Activated T-helper 1 cell treated with anti-CD3 and anti-CD28 coated beads, Interleukin-12 subunit alpha, Interleukin-12 subunit beta, Interleukin-2, Interleukin-4 antibody, amounts not matched to agents 30 ng/mL and 10 ng/mL and 1 ng/mL, durations not matched to agents 14 hours and 24 hours and 36 hours (primary cell): ENCODE measurements around the gene ZNF761. TPM values are rescaled to one million over a fixed set of nuclear protein-coding genes. Genes with fewer than 3 reads are reported as not detected.
"Not testable (repeated sequence)": the region's sequence is repeated elsewhere in the genome, so short reads cannot be mapped to it uniquely, and the experiment has no call there.

Source experiments
- DNase-seq: peaks from one replicate; pipeline ENCODE4 v3.0.0; 2021; ENCODE audit warnings: low spot score
- H3K27ac Mint-ChIP-seq: one replicate; pipeline ENCODE4 v1.8.0; 2021; ENCODE audit warnings: mild to moderate bottlenecking, mixed read lengths
- H3K27me3 Mint-ChIP-seq: one replicate; pipeline ENCODE4 v1.8.0; 2022; ENCODE audit warnings: mild to moderate bottlenecking, moderate library complexity, mixed read lengths; ENCODE audit not compliant: insufficient read depth
- H3K36me3 Mint-ChIP-seq: one replicate; pipeline ENCODE4 v1.8.0; 2021; ENCODE audit warnings: low read depth, mixed read lengths
- H3K4me1 Mint-ChIP-seq: one replicate; pipeline ENCODE4 v1.8.0; 2021; ENCODE audit warnings: low read depth, mixed read lengths
- H3K4me3 Mint-ChIP-seq: one replicate; pipeline ENCODE4 v1.8.0; 2021; ENCODE audit warnings: mild to moderate bottlenecking, moderate library complexity, mixed read lengths
- H3K9me3 Mint-ChIP-seq: one replicate; pipeline ENCODE4 v1.8.0; 2021; ENCODE audit warnings: mixed read lengths
- intact Hi-C: fragments of 100-400 bp; cut with micrococcal nuclease; formaldehyde crosslinking; loops from one replicate; pipeline ENCODE4 v1.15.1; 2024
- total RNA-seq: library from RNA; stranded (reverse); gene quantifications from 2 replicates; pipeline ENCODE4 v1.2.3, GENCODE V29; 2022

Gene ZNF761
- total RNA-seq, 1 donor from 2014 or later, result 9.9 TPM

DNA sequence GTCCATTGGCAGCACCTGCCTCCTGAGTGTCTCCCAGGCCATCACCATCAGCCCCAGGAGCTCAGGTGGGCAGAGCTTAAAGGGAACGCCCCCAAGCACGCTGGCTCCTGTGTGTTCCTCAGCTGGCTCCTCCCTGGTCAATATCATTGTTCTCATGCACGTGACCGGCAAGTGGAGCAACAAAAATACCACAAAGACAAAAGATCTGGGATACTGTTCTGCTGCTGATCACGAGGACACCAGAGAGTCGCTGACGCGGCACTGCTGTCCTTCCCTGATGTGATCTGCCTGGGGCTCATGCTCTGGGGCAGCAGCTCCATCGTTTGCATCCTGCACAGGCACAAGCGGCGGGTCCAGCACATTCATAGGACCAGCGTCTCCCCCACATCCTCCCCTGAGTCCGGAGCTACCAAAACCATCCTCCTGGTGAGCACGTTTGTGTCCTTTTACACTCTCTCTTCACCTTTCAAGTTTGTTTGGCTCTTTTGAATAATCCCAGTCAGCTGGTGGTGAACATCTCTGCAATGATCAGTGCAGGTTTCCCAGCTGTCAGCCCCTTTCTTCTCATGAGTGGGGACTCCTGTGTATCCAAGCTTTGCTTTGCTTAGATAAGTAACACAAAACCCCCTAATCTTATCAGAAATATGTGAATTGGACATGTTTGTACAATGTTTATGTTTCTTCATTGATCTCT, 72.0 kb downstream of the ZNF761 start:
- H3K4me1 Mint-ChIP-seq, H3K27ac Mint-ChIP-seq, DNase-seq, H3K4me3 Mint-ChIP-seq, H3K36me3 Mint-ChIP-seq, intact Hi-C loops, H3K27me3 Mint-ChIP-seq: not testable (repeated sequence)
- H3K9me3 Mint-ChIP-seq, result peaks cover 44% of the 10 kb centered on the region

- H3K4me3 Mint-ChIP-seq, H3K27me3 Mint-ChIP-seq, H3K27ac Mint-ChIP-seq, intact Hi-C loops, H3K4me1 Mint-ChIP-seq, DNase-seq, H3K36me3 Mint-ChIP-seq: not testable (repeated sequence)
- H3K9me3 Mint-ChIP-seq, result peaks cover 44% of the 10 kb centered on the region
These were observed 72.5 kb downstream of the ZNF761 start for GRCh38 chr19:53504365-53504703.

GRCh38 chr19:53504885-53505284, 73.1 kb downstream of the ZNF761 start:
- H3K4me1 Mint-ChIP-seq, result no peaks in the 10 kb centered on the region
- no peaks in the 10 kb centered on the region for H3K36me3 Mint-ChIP-seq
- intact Hi-C loops, result no loop called here
- no peak overlapping the region for H3K27ac Mint-ChIP-seq
- DNase-seq, result no peak
- peaks cover 48% of the 10 kb centered on the region for H3K9me3 Mint-ChIP-seq
- no peak overlapping the region for H3K4me3 Mint-ChIP-seq
- no peaks in the 10 kb centered on the region for H3K27me3 Mint-ChIP-seq

DNA sequence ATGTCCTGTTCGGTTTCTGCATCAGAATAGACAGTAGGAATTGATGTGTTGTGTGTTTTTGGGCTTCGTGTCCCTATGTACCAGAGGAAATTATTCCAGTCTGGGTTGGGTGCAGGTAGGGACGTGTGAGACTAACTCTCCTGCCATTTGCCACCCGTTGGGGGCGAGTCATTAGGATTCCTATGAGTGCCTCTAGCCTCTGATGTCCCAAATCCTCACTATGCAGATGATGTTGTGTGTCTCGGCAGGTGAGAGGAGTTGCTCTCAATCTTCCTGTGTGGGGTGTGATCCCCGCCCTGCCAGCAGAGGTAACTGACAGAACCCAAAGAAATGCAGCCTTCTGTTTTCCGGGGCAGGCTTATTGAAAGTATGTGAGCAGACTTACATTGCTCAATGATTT, 74.9 kb downstream of the ZNF761 start:
- H3K27ac Mint-ChIP-seq, result no peak overlapping the region
- no peaks in the 10 kb centered on the region for H3K27me3 Mint-ChIP-seq
- no peaks in the 10 kb centered on the region for H3K4me1 Mint-ChIP-seq
- intact Hi-C loops, result no loop called here
- DNase-seq, result no peak
- peaks cover 39% of the 10 kb centered on the region for H3K9me3 Mint-ChIP-seq
- no peaks in the 10 kb centered on the region for H3K36me3 Mint-ChIP-seq
- H3K4me3 Mint-ChIP-seq, result no peak overlapping the region

Other genes starting within 250 kb of the ZNF761 start
- 1.6 and 2.6 TPM in 2 replicates for gene ZNF665, start 238.6 kb upstream of the ZNF761 start, total RNA-seq
- gene ZNF677, start 177.1 kb upstream of the ZNF761 start, total RNA-seq, result 1.7 and 2.3 TPM in 2 replicates
- gene VN1R2, start 173.7 kb upstream of the ZNF761 start, total RNA-seq, result not detected in 2 replicates
- not detected in 2 replicates for gene VN1R4, start 164.3 kb upstream of the ZNF761 start, total RNA-seq
- gene ZNF845, start 98.2 kb upstream of the ZNF761 start, total RNA-seq, result 6.5 and 6.7 TPM in 2 replicates
- 16.5 and 19.0 TPM in 2 replicates for gene ZNF525, start 66.3 kb upstream of the ZNF761 start, total RNA-seq
- 9.2 and 10.8 TPM in 2 replicates for gene ZNF765, start 36.8 kb upstream of the ZNF761 start, total RNA-seq
- 3.7 and 4.3 TPM in 2 replicates for gene ZNF813, start 35.7 kb downstream of the ZNF761 start, total RNA-seq
- gene ZNF331, start 106.2 kb downstream of the ZNF761 start, total RNA-seq, result 17.9 and 19.6 TPM in 2 replicates
- gene DPRX, start 200.0 kb downstream of the ZNF761 start, total RNA-seq, result not detected in 2 replicates